ENCODE results near the gene PGAP6. TPM values are rescaled to one million over a fixed set of nuclear protein-coding genes. Genes with fewer than 3 reads are reported as not detected.

Gene PGAP6
- total and polyA plus RNA-seq, 7 experiments from 2014 or later, result 17.0 to 107 (median 52.4) TPM

GRCh38 chr16:369275-369865 lies 12.4 kb downstream of the PGAP6 start:
- H3K27me3 Mint-ChIP-seq, result no peaks in the 10 kb centered on the region
- Histone ChIP-seq H3K27ac (ENCODE audit: low read depth, low read length) (no peak overlapping the region), H3K27me3 (ENCODE audit: control insufficient read depth in 2 of 2, insufficient read depth in 2 of 2, low read length in 2 of 2) (no peaks in the 10 kb centered on the region), H3K4me3 (ENCODE audit: low read length) (no peak overlapping the region), H3K9me3 (ENCODE audit: control insufficient read depth in 2 of 3, low read length in 3 of 3) (no peaks in the 10 kb centered on the region), H3K4me1 (ENCODE audit: control insufficient read depth in 2 of 2, insufficient read depth in 2 of 2, low read length in 2 of 2) (peaks cover 10 to 14% of the 10 kb centered on the region in 2 donors), H3K36me3 (ENCODE audit: control insufficient read depth in 2 of 3, insufficient read depth in 3 of 3, low read length in 3 of 3) (peaks cover 0 to 64% (median 0%) of the 10 kb centered on the region in 3 experiments)
- ChIA-PET CTCF (no interaction called here), POLR2A (interaction anchor here (0.6 to 1.0 kb wide), 3 partner anchors 13 to 18 kb away, joined by 3 read pairs; partner anchors contain the start of gene PGAP6)
- peaks cover 4 to 26% (median 13%) of the 10 kb centered on the region in 7 donors for H3K4me1 Mint-ChIP-seq
- intact Hi-C loops (cut with micrococcal nuclease), result no loop called here
- ATAC-seq (no peak), DNase-seq (no peak)
- peak overlapping the region in 5 of 9 donors; percentile 16 to 71 (median 53) for H3K27ac Mint-ChIP-seq
- H3K36me3 Mint-ChIP-seq, result peaks cover 0 to 13% (median 7%) of the 10 kb centered on the region in 5 donors
- H3K9me3 Mint-ChIP-seq, result no peaks in the 10 kb centered on the region
- peak overlapping the region; percentile 19 to 96 (median 68) for H3K4me3 Mint-ChIP-seq

GRCh38 chr16:368388-369158 lies 13.2 kb downstream of the PGAP6 start:
- Histone ChIP-seq H3K27me3 (ENCODE audit: control insufficient read depth in 2 of 2, insufficient read depth in 2 of 2, low read length in 2 of 2) (no peaks in the 10 kb centered on the region), H3K4me1 (ENCODE audit: control insufficient read depth in 2 of 2, insufficient read depth in 2 of 2, low read length in 2 of 2) (peaks cover 10 to 14% of the 10 kb centered on the region in 2 donors), H3K36me3 (ENCODE audit: control insufficient read depth in 2 of 3, insufficient read depth in 3 of 3, low read length in 3 of 3) (peaks cover 0 to 56% (median 0%) of the 10 kb centered on the region in 3 experiments), H3K9me3 (ENCODE audit: control insufficient read depth in 2 of 3, low read length in 3 of 3) (no peaks in the 10 kb centered on the region), H3K27ac (ENCODE audit: low read depth, low read length) (no peak overlapping the region), H3K4me3 (ENCODE audit: low read length) (no peak overlapping the region)
- DNase-seq (no peak), ATAC-seq (no peak)
- H3K4me3 Mint-ChIP-seq, result peak overlapping the region in 2 of 10 donors; percentile 1 to 61
- ChIA-PET POLR2A (interaction anchor here (0.6 to 1.0 kb wide), 2 partner anchors 13 kb away, joined by 3 read pairs; partner anchors contain the start of gene PGAP6), CTCF (no interaction called here)
- H3K27me3 Mint-ChIP-seq, result peaks cover 0 to 2% (median 0%) of the 10 kb centered on the region in 5 donors
- H3K4me1 Mint-ChIP-seq, result peaks cover 4 to 26% (median 13%) of the 10 kb centered on the region in 7 donors
- no peaks in the 10 kb centered on the region for H3K9me3 Mint-ChIP-seq
- peaks cover 0 to 11% (median 7%) of the 10 kb centered on the region in 5 donors for H3K36me3 Mint-ChIP-seq
- intact Hi-C loops (cut with micrococcal nuclease), result no loop called here
- peak overlapping the region in 1 of 9 donors; percentile 61 for H3K27ac Mint-ChIP-seq

- H3K36me3 Mint-ChIP-seq, result peaks cover 0 to 8% (median 4%) of the 10 kb centered on the region in 5 donors
- ChIA-PET CTCF (interaction anchor here (1.5 kb wide), 1 partner anchor 132 kb away, joined by 4 read pairs; no protein-coding TSS in a partner anchor), POLR2A (no interaction called here)
- peak overlapping the region in 2 of 10 donors; percentile 45 to 51 for H3K4me3 Mint-ChIP-seq
- peaks cover 4 to 22% (median 13%) of the 10 kb centered on the region in 7 donors for H3K4me1 Mint-ChIP-seq
- H3K27ac Mint-ChIP-seq, result no peak overlapping the region
- Histone ChIP-seq H3K4me1 (ENCODE audit: control insufficient read depth in 2 of 2, insufficient read depth in 2 of 2, low read length in 2 of 2) (peaks cover 10 to 14% of the 10 kb centered on the region in 2 donors), H3K27ac (ENCODE audit: low read depth, low read length) (no peak overlapping the region), H3K36me3 (ENCODE audit: control insufficient read depth in 2 of 3, insufficient read depth in 3 of 3, low read length in 3 of 3) (peaks cover 0 to 44% (median 0%) of the 10 kb centered on the region in 3 experiments), H3K27me3 (ENCODE audit: control insufficient read depth in 2 of 2, insufficient read depth in 2 of 2, low read length in 2 of 2) (no peaks in the 10 kb centered on the region), H3K9me3 (ENCODE audit: control insufficient read depth in 2 of 3, low read length in 3 of 3) (no peaks in the 10 kb centered on the region), H3K4me3 (ENCODE audit: low read length) (no peak overlapping the region)
- no peaks in the 10 kb centered on the region for H3K9me3 Mint-ChIP-seq
- intact Hi-C loops (cut with micrococcal nuclease), result no loop called here
- ATAC-seq, result no peak
- no peak for DNase-seq
- H3K27me3 Mint-ChIP-seq, result peaks cover 0 to 4% (median 0%) of the 10 kb centered on the region in 5 donors
These were observed 14.4 kb downstream of the PGAP6 start for GRCh38 chr16:367333-367903.

- ChIA-PET POLR2A (interaction anchor here (1.2 to 1.9 kb wide), 2 partner anchors 11 to 13 kb away, joined by 3 to 7 read pairs; no protein-coding TSS in a partner anchor), CTCF (interaction anchor here (1.4 to 1.5 kb wide), 2 partner anchors 131 to 259 kb away, joined by 3 to 4 read pairs; no protein-coding TSS in a partner anchor)
- intact Hi-C loops (cut with micrococcal nuclease), result no loop called here
- Histone ChIP-seq H3K9me3 (ENCODE audit: control insufficient read depth in 2 of 3, low read length in 3 of 3) (no peaks in the 10 kb centered on the region), H3K4me1 (ENCODE audit: control insufficient read depth in 2 of 2, insufficient read depth in 2 of 2, low read length in 2 of 2) (peaks cover 10 to 14% of the 10 kb centered on the region in 2 donors), H3K27me3 (ENCODE audit: control insufficient read depth in 2 of 2, insufficient read depth in 2 of 2, low read length in 2 of 2) (no peaks in the 10 kb centered on the region), H3K27ac (ENCODE audit: low read depth, low read length) (no peak overlapping the region), H3K36me3 (ENCODE audit: control insufficient read depth in 2 of 3, insufficient read depth in 3 of 3, low read length in 3 of 3) (peaks cover 0 to 35% (median 0%) of the 10 kb centered on the region in 3 experiments), H3K4me3 (ENCODE audit: low read length) (no peak overlapping the region)
- ATAC-seq (no peak), DNase-seq (no peak)
- Mint-ChIP-seq H3K4me3 (no peak overlapping the region), H3K27me3 (peaks cover 0 to 4% (median 0%) of the 10 kb centered on the region in 5 donors), H3K36me3 (peaks cover 0 to 7% (median 4%) of the 10 kb centered on the region in 5 donors), H3K27ac (no peak overlapping the region), H3K4me1 (peaks cover 4 to 27% (median 19%) of the 10 kb centered on the region in 7 donors), H3K9me3 (no peaks in the 10 kb centered on the region)
These were observed 15.3 kb downstream of the PGAP6 start for GRCh38 chr16:366476-366875.

GRCh38 chr16:364595-365491 lies 16.9 kb downstream of the PGAP6 start:
- no peak overlapping the region for H3K27ac ChIP-seq (ENCODE audit: low read depth, low read length)

More at GRCh38 chr16:364595-365491, 16.9 kb downstream of the PGAP6 start:
- Mint-ChIP-seq H3K4me3 (no peak overlapping the region), H3K27ac (peak overlapping the region in 1 of 9 donors; percentile 49), H3K9me3 (no peaks in the 10 kb centered on the region), H3K4me1 (peaks cover 0 to 15% (median 10%) of the 10 kb centered on the region in 7 donors), H3K36me3 (peaks cover 0 to 7% (median 3%) of the 10 kb centered on the region in 5 donors), H3K27me3 (peaks cover 0 to 4% (median 0%) of the 10 kb centered on the region in 5 donors)
- intact Hi-C loops (cut with micrococcal nuclease), result no loop called here
- Histone ChIP-seq H3K9me3 (ENCODE audit: control insufficient read depth in 2 of 3, low read length in 3 of 3) (no peaks in the 10 kb centered on the region), H3K27me3 (ENCODE audit: control insufficient read depth in 2 of 2, insufficient read depth in 2 of 2, low read length in 2 of 2) (no peaks in the 10 kb centered on the region), H3K4me1 (ENCODE audit: control insufficient read depth in 2 of 2, insufficient read depth in 2 of 2, low read length in 2 of 2) (peaks cover 5 to 6% of the 10 kb centered on the region in 2 donors), H3K36me3 (ENCODE audit: control insufficient read depth in 2 of 3, insufficient read depth in 3 of 3, low read length in 3 of 3) (peaks cover 0 to 32% (median 0%) of the 10 kb centered on the region in 3 experiments), H3K4me3 (ENCODE audit: low read length) (no peak overlapping the region)
- no peak for ATAC-seq
- CTCF ChIA-PET, result interaction anchor here (0.7 to 1.2 kb wide), 4 partner anchors 9 to 300 kb away, joined by 3 to 6 read pairs (median 4); no protein-coding TSS in a partner anchor
- POLR2A ChIA-PET, result interaction anchor here (1.0 to 1.9 kb wide), 2 partner anchors 9 to 254 kb away, joined by 7 to 8 read pairs; no protein-coding TSS in a partner anchor
- no peak for DNase-seq
